ENCODE measurements around the gene HMCN1.
A peak's percentile ranks its signal among the peaks of the same experiment; 100 is the strongest.
"Not testable (repeated sequence)": the region's sequence is repeated elsewhere in the genome, so short reads cannot be mapped to it uniquely, and the experiment has no call there.

The HMCN1 gene

DNA sequence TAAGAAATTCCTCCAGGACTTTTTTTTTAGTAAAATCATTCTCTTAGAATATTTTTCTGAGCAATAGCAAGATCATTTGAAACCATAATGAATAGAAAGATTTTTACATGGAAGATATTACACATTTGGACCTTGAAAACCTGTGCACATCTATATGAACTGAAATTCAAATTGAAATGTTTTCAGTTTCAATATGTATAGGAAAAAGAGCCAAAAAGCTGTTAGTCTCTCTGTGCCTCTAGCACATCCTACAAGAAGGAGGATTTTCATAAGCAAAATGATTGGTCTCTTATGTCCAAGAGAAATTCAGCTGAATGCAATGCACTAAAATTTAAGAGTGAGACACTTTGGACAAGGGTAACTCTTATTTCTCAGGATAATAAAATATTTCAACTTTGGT is 8.2 kb downstream of the HMCN1 start:
- DNase-seq: peak; percentile 27

DNA sequence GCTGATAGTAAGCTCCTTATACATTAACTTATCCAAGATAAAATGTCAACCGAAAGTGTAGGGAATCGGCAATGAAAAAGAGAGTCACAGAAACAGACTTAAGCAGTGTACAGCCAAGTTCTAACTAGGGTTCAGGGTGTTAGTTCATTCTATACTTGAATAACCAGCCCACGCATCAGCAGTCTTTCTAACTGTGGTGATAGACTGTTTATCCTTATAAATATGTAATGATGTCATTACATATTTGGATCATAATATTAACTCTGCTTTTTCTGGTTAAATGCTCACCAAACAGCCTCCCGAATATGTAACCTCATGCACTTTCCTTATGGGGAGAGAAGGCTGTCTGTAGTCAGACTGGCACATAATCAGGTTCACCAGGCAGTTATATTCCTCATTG is 11.0 kb downstream of the HMCN1 start:
- no peak for DNase-seq

DNA sequence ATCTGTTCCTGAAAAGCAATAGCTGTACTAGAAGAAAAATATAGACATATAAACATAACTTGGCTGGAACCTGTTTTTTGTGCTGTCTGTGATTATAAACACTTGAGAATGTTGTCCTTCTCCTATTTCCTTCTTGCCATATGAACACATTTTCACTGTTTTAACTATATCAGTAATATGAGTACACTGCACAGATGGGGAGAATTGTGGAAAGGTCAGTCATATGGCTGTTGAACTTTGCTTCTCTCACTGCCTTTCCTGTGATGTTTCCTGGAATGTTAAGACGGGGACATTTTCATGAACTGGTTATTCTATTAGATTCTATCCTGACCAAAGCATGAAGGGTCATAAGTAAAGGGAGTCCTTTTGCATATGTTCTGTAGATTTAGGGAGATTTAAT is 24.9 kb downstream of the HMCN1 start:
- no peak for DNase-seq

- DNase-seq: no peak
Measured at GRCh38 chr1:185761841-185762240, 27.6 kb downstream of the HMCN1 start.

DNA sequence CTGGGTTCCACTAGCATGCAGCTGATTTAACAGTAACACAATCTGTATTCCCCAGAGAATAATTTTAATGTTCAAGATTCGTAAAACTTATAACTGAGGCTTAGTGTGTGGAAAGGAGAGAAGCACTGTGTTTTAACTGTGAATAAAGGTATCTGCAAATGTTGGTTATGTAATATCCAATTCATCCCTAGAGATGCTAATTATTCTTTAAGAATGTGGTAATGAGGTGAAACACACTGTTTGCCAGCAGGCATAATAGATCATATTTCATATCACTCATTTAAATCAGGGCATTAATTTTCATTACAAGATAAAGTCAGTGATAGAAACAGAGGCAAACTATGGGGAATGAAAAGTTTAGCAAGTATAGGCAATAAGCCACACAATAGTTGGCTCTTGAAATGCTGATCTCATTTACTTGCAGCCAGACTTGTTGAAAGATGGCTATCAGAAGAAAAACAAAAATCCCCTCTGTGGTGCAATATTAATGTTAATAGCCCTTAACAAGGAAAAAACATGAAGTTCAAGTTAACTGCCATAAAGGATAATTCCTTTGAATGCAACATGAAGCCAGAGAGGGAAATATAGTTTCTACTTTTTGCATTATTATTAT is 33.4 kb downstream of the HMCN1 start:
- DNase-seq: no peak

DNA sequence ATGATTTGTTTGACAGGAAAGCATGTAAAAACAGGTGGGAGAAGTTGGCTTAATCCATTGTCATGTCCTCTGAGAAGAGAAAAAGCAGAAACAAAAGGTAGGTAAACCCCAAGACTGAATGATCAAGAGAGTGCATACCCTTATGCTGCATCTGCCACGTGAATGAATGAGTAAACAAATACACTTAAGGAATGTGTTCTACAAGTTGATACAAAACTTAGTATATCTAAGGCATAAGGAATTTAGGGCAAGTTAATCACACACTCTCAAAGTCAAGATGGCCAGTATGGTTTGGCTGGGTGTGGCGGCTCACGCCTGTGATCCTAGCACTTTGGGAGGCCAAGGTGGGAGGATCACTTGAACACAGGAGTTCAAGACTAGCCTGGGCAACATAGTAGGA is 34.2 kb downstream of the HMCN1 start:
- no peak for DNase-seq

GRCh38 chr1:185769136-185769535 is 34.9 kb downstream of the HMCN1 start:
- DNase-seq: no peak

DNA sequence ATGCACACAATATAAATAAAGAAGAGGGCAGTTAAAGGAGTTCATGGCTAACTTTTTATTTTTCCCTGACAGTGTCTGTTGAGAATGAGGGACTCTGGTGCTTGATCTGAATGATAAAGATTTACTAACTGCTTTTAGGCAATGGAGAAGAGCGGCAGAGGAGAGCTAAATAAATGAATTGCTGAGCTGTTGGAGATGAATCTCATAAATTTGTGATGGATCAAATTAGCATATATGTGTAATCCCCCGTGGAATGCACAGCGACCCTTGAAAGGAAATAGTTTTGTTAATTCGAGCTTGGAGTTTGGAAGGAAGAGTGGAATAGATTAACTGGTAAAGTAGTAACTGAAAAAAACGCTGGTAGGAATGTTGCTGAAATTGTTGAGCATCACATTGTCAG is 40.2 kb downstream of the HMCN1 start:
- DNase-seq: no peak

- no peak for DNase-seq
Measured at GRCh38 chr1:185775501-185775900, 41.3 kb downstream of the HMCN1 start.

GRCh38 chr1:185776522-185776921 is 42.3 kb downstream of the HMCN1 start:
- no peak for DNase-seq

DNA sequence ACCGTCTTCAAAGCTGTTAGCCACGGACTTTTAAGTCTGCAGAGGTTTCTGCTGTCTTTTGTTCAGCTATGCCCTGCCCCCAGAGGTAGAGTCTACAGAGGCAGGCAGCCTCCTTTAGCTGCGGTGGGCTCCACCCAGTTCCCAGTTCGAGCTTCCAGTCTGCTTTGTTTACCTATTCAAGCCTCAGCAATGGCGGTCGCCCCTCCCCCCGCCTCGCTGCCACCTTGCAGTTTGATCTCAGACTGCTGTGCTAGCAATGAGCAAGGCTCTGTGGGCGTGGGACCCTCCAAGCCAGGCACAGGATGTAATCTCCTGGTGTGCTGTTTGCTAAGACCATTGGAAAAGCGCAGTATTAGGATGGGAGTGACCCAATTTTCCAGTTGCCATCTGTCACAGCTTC is 49.7 kb downstream of the HMCN1 start:
- DNase-seq: not testable (repeated sequence)

DNA sequence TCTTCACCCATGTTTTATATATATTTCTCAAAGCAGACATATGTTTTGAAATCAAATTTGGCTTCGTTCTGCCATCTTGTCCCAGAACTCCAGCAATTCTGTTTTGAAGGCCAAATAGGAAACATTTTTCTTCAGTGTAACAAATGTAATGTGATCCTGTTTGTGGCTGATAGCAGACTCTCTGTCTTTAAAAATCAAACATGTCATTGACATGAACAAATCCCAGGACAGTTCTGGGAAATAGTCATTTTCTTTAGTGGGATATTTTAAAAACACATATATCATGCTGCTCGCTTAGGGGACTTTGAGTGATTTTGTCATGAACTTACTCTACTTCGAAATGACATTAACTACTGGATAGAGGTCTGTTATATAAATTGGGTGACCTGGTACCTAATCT is 51.4 kb downstream of the HMCN1 start:
- DNase-seq: no peak

GRCh38 chr1:185786524-185786923 is 52.3 kb downstream of the HMCN1 start:
- no peak for DNase-seq

DNA sequence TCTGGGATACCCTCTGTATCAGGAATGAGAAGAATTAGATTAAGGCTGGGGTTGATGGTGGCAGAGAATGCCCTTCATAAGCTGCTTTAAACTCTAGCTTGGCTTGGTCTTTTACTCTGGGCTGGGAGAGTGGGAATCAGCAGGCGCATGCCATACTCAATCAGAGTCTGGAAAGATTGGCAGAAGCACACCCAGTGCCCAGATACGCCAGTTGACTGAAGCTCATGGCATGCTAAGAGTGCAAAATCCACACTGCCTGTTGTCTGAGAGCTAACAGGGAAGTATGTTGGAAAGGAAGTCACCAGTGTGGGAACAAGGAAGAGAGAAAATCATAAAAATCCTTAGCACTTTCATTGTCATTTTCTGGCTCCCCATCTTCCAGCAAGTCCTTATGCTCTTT is 53.0 kb downstream of the HMCN1 start:
- no peak for DNase-seq

DNA sequence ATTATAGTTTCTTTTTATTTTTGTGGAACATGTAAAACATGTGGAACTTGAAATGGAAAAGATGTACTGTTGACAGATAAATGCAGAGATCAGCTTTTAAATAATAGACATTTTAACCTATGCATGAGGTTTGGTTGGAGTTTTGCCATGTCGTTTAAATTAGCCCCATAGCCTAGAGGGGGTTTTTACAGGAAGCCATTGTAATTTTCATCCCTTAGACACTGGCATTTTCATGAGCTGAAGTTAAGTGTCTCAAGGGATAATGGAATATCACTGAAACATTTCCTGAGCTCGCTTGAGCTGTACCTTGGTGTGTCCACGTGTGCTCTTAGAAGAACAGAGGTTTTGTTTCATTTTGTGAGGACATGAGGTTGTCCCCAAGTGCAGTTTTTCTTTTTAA is 54.2 kb downstream of the HMCN1 start:
- DNase-seq: no peak

DNA sequence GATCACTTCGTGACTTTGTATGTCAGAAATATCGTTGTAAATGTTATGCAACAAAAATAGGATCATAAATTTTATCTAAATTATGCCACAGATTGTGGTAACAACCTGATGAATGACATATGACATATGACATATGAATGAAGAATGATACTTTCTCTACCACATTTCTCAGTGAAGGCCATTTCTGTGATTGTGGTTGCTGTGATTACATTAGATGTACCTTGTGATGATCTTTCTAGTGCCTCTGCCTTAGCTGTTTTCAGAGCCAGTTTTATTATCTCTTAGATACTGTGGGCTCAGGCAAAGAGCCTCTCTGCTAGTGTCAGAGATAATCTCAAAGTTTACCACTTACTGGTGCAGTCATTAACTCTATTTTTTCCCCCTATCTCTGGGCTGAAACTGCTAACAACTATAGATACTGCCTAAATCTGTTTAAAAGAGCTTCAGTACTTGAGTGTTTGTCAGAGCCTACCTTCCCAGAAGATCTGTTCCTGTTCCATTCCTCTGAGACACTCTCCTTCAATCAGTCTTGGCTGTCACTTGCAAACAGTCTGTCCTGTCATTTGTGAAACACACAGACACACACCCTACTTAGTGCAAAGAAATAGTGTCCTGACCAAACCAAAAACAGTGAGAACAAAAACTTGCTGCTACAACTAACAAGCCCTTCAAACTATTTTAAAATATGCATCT is 55.5 kb downstream of the HMCN1 start:
- DNase-seq: no peak

DNA sequence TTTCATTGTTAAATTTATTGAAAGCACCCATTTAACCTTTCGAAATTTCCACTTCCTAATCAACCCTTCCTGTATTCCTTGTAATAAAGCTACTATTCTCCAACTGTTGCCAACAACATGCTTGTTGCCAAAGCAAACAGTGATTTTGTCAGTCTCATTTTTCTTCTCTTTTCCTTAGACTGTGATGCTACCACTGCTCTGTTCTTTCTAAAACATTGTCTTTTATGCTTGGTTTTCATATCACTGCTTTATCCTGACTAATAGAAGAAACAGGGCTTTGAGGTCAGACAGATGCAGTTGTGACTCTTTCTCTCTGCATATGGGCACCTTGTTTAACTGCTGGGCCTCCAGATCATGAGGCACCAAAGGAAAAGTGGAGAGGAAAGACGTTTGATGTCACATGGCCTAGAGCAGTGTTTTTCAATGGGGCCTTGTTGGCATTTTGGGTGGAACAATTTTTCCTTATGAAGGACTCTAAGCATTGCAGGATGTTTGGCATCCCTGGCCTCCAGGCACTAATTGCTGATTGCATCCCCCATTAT is 56.1 kb downstream of the HMCN1 start:
- no peak for DNase-seq

- DNase-seq: no peak
Measured at GRCh38 chr1:185792040-185792439, 57.8 kb downstream of the HMCN1 start.

DNA sequence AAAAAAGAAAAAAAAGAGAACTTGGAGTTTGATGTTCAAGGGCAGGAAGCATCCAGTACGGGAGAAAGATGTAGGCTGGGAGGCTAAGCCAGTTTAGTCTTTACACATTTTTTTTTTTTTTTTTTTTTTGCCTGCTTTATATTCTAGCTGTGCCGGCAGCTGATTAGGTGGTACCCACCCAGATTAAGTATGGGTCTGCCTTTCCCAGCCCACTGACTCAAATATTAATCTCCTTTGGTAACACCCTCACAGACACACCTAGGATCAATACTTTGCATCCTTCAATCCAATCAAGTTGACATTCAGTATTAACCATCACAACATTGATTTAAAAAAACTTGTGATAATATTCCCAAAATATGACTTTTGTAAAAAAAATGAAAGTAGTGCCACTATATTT is 60.3 kb downstream of the HMCN1 start:
- not testable (repeated sequence) for DNase-seq

DNA sequence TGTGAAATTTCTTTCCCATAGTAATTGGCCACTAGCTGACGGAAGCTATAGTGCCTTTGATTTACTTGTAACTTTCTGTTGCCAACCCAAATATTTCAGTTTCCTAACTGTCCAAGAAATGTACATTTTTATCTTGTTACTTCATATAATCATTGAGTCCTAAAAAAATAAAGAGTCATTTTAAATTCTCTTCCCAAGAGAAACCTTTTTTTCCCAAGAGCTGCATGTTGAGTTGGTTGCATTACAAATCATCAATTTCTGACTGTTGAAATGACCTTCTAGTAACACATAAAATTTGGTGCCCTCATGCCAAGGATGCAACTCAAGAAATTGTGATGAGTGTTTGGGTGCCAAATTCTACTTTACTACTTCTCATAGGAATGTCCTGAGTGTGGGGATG is 61.0 kb downstream of the HMCN1 start:
- no peak for DNase-seq

DNA sequence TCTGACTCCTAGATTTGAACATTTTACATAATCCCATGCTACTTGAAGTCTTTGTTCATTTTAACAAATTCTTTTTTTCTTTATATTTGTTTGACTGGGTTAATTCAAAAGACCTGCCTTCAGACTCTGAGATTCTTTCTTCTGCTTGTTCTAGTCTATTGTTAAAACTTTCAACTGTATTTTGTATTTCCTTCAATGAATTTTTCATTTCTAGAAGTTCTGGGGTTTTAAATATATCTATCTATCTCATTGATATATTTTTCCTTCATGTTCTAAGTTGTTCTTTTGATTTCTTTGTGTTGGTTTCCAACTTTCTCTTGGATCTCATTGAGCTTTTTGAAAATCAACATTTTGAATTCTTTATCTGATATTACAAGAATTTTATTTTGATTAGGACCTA is 64.3 kb downstream of the HMCN1 start:
- DNase-seq: no peak

DNA sequence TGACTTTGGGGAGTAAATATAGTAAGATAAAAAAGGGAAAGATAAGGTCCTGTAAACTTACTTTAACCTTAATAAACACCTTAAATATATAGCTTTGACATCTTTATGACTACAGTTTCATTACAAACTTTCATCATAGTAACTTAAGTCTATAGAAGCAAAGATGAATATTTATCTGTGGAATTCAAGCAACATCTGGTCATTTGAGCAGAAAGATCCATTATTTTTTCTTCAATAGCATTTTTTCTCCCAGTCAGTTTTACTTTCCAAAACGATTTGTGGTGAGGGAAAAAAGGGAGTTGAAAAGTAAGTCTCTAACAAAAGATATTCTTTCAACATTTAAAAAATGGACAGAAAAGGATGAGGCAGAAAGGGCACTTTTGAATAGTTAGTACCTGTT is 69.0 kb downstream of the HMCN1 start:
- DNase-seq: no peak

DNA sequence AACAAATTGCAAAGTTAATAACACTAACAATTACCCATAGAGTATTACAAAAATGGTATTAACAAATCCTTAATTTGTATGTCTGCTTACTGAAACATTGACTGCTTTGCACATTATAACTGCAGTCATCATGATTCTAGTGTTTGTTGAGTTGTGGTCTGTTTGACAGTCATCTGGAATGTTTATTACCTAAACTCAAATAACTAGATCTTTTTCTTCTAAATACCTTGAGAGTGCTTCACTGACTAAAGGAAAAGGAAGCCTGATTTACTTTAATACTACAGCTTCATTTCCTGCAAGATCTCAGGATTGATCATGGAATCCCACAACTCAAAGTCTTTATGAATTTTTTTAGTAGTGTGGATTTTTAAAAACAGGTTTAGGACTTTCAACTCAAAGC is 70.0 kb downstream of the HMCN1 start:
- DNase-seq: no peak

- no peak for DNase-seq
Measured at GRCh38 chr1:185804608-185805007, 70.4 kb downstream of the HMCN1 start.

- DNase-seq: no peak
Measured at GRCh38 chr1:185807275-185807674, 73.1 kb downstream of the HMCN1 start.

Data from activated CD4-positive, alpha-beta T cell treated with anti-CD3 and anti-CD28 coated beads, Interleukin-2, amount 50 U/mL, for 16 hours (primary cell).